NB4 (cell line): Measurements from ENCODE around the gene ZCCHC18.

Experiments
- DNase-seq: peaks from one replicate; pipeline ENCODE4 v3.0.0; 2010; ENCODE audit warnings: low read depth
- H3K4me3 ChIP-seq: one replicate; pipeline ENCODE4 v1.5.1; 2011; ENCODE audit warnings: mild to moderate bottlenecking, low read depth, low read length, moderate library complexity
- MAX ChIP-seq: IDR thresholded peaks from 2 replicates; pipeline ENCODE4 v1.6.1; 2011; ENCODE audit warnings: low read depth, low read length
- MYC ChIP-seq: IDR thresholded peaks from 2 replicates; pipeline ENCODE4 v1.6.1; 2011; ENCODE audit warnings: low read depth, low read length
- POLR2A ChIP-seq: IDR thresholded peaks from 2 replicates; pipeline ENCODE4 v1.6.1; 2011; ENCODE audit warnings: mild to moderate bottlenecking; ENCODE audit not compliant: insufficient read length; ENCODE audit errors: extremely low read depth

Gene ZCCHC18

GRCh38 chrX:104156630-104157529 is 44.6 kb downstream of the ZCCHC18 start, which contains the start of gene SLC25A53:
Gene SLC25A53, minus strand, starts transcription at chrX:104157009. Its CDS starts 51,752 bp downstream, at chrX:104105257.
- TF ChIP-seq MYC (peak; percentile 56; the same call in 1 of the 2 replicates), POLR2A (peak; percentile 54), MAX (no peak)
- peak within 1 kb of the TSS; percentile 92 for H3K4me3 ChIP-seq
- DNase-seq, result peak; percentile 91
